Tibial nerve (tissue), 4 donors: Measurements from ENCODE around the gene TMOD3. TPM values are rescaled to one million over a fixed set of nuclear protein-coding genes. Genes with fewer than 3 reads are reported as not detected.

Experiments
- DNase-seq, 2 donors: peaks; one replicate each; pipeline ENCODE4 v3.0.0-alpha.2; 2019; ENCODE audit warnings: low spot score in 2 of 2
- H3K27ac ChIP-seq, 4 donors: fragments of 200-600 bp; sonication (generic) in 3 of 4; one replicate each; pipeline ENCODE4 v1.5.1; 2017 to 2019; ENCODE audit warnings: mild to moderate bottlenecking in 1 of 4
- H3K27me3 ChIP-seq, 2 donors: fragments of 200-600 bp; sonication (generic) in 1 of 2; one replicate each; pipeline versions ENCODE4 v1.5.1 to v1.6.0; 2017 to 2019
- H3K36me3 ChIP-seq, 3 donors: fragments of 200-600 bp; sonication (generic); one replicate each; pipeline ENCODE4 v1.5.1; 2018 to 2019
- H3K4me1 ChIP-seq, 4 donors: fragments of 200-600 bp; sonication (generic) in 3 of 4; one replicate each; pipeline ENCODE4 v1.5.1; 2017 to 2019
- H3K4me3 ChIP-seq, 4 donors: fragments of 200-600 bp; sonication (generic) in 3 of 4; one replicate each; pipeline ENCODE4 v1.5.1; 2017 to 2019; ENCODE audit warnings: mild to moderate bottlenecking in 1 of 4, moderate library complexity in 1 of 4
- H3K9me3 ChIP-seq, 4 donors: fragments of 200-600 bp; sonication (generic) in 3 of 4; one replicate each; pipeline ENCODE4 v1.5.1; 2017 to 2019
- CTCF ChIP-seq, 5 experiments: fragments of 200-600 bp in 3 of 5; fragments of 450-650 bp in 2 of 5; sonication (generic) in 3 of 5; IDR thresholded peaks; one replicate each; pipeline ENCODE4 v1.5.1; 2016 to 2019; ENCODE audit warnings: antibody characterized with exemption in 5 of 5, mild to moderate bottlenecking in 3 of 5, moderate library complexity in 2 of 5
- EP300 ChIP-seq, 2 donors: sonication (generic); formaldehyde crosslinking; IDR thresholded peaks; one replicate each; pipeline ENCODE4 v1.6.1; 2017; ENCODE audit warnings: antibody characterized with exemption in 2 of 2, mild to moderate bottlenecking in 1 of 2
- POLR2A ChIP-seq, 2 donors: fragments of 450-650 bp; IDR thresholded peaks; one replicate each; pipeline ENCODE4 v1.6.1; 2017; ENCODE audit warnings: antibody characterized with exemption in 2 of 2, mild to moderate bottlenecking in 2 of 2, moderate library complexity in 2 of 2
- WGBS, 2 donors: methylation state at CpG; one replicate each; pipeline ENCODE4 v1.1.5; 2018; 5-methylcytosine and 5-hydroxymethylcytosine counted together
- total RNA-seq, 4 donors: library from RNA; depleted of rRNA; stranded (reverse); fragments of >200 nt; gene quantifications; one replicate each; pipeline ENCODE4 v1.1.0, GENCODE V29; 2016

Gene TMOD3
- total RNA-seq, 4 donors from 2014 or later: 23.7 to 46.8 (median 29.5) TPM

DNA sequence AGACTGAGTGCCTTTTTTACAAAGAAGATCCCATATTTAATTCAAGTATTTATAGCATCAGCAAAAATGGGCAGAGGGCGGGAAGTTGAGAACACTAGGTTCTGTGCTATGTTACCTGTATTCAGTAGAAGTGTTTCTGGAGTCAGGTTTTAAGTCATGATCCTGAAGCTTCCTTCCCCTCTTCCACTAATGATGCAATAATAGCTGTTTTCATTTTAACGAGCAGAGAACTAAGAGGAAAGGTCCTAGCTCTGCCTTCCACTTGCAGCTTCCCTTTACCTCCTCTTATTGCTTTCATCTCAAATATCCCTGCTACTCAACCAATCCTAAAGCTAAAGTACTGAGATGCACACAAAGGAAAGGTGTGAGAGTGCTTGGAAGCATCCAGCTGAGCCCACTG is 16.9 kb upstream of the TMOD3 start:
- TF ChIP-seq POLR2A (IDR thresholded peaks at IDR 0.05) (no peak), CTCF (IDR thresholded peaks at IDR 0.05) (no peak), EP300 (IDR thresholded peaks at IDR 0.05) (no peak)
- Histone ChIP-seq H3K4me3 (no peak overlapping the region), H3K36me3 (peaks cover 0 to 81% (median 6%) of the 10 kb centered on the region in 3 donors), H3K4me1 (no peaks in the 10 kb centered on the region), H3K27ac (no peak overlapping the region), H3K9me3 (no peaks in the 10 kb centered on the region), H3K27me3 (no peaks in the 10 kb centered on the region)
- 79 to 82% methylated on average over 2 of the region's 2 CpGs for WGBS, 2 donors
- DNase-seq: no peak

GRCh38 chr15:51814606-51815005 is 14.8 kb upstream of the TMOD3 start:
- 89 to 93% methylated on average over 3 of the region's 3 CpGs for WGBS, 2 donors
- Histone ChIP-seq H3K4me3 (no peak overlapping the region), H3K36me3 (peaks cover 0 to 86% (median 6%) of the 10 kb centered on the region in 3 donors), H3K27me3 (no peaks in the 10 kb centered on the region), H3K27ac (no peak overlapping the region), H3K9me3 (peaks cover 0 to 1% (median 0%) of the 10 kb centered on the region in 4 donors), H3K4me1 (no peaks in the 10 kb centered on the region)
- TF ChIP-seq CTCF (IDR thresholded peaks at IDR 0.05): no peak
- TF ChIP-seq POLR2A (IDR thresholded peaks at IDR 0.05): no peak
- no peak for TF ChIP-seq EP300 (IDR thresholded peaks at IDR 0.05)
- DNase-seq: no peak

GRCh38 chr15:51816611-51817010 is 12.8 kb upstream of the TMOD3 start:
- TF ChIP-seq EP300 (IDR thresholded peaks at IDR 0.05): no peak
- Histone ChIP-seq H3K4me1 (no peaks in the 10 kb centered on the region), H3K4me3 (no peak overlapping the region), H3K27me3 (no peaks in the 10 kb centered on the region), H3K9me3 (peaks cover 0 to 13% (median 4%) of the 10 kb centered on the region in 4 donors), H3K27ac (no peak overlapping the region), H3K36me3 (peaks cover 0 to 68% (median 6%) of the 10 kb centered on the region in 3 donors)
- no peak for DNase-seq

DNA sequence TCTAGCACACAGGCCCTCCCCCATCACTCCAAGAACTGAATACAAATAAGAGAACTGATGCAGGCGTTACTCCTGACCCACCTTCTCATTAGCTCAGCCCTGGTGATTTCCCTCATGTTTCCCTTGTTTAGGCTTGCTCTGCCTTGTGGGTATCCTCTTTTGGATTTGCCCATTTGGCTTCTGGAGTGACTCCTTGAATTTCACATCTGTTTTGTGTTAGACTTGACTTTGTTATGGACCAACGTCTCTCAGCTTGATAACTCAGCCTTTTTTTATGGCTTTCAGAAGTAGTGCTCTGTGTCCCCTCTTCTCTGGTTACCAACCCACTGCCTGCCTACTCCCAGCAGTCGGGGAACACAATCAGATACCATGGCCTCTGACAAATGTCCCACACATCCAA is 11.3 kb upstream of the TMOD3 start:
- no peak for TF ChIP-seq CTCF (IDR thresholded peaks at IDR 0.05)
- no peaks in the 10 kb centered on the region for H3K4me1 ChIP-seq
- no peak overlapping the region for H3K4me3 ChIP-seq
- H3K27ac ChIP-seq: no peak overlapping the region
- H3K27me3 ChIP-seq: no peaks in the 10 kb centered on the region
- H3K9me3 ChIP-seq: peaks cover 0 to 14% (median 4%) of the 10 kb centered on the region in 4 donors
- no peak for DNase-seq
- WGBS, 2 donors: 67 to 79% methylated on average over 3 of the region's 3 CpGs
- H3K36me3 ChIP-seq: peaks cover 0 to 54% (median 6%) of the 10 kb centered on the region in 3 donors

DNA sequence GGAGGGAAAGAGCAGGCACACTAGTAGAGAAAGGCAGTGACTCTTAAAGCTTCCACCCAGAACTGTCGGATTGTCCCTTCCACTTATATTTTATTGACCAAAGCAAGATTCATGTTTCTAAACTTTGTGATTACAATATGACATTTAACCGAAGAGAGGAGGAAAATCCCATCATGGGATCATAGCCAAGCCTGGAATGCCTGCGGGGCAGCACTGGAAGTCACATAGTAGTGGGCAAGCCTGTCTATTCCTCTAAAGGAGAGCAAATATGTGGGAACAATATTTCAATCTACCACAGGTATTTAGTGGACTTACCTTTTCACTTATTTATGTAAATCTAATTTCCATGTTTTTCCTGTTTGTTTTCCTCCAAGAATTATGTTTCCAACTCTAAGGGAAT is 3.8 kb upstream of the TMOD3 start:
- no peak for TF ChIP-seq CTCF (IDR thresholded peaks at IDR 0.05)
- TF ChIP-seq EP300 (IDR thresholded peaks at IDR 0.05): no peak
- no peak for TF ChIP-seq POLR2A (IDR thresholded peaks at IDR 0.05)
- no peak for DNase-seq
- Histone ChIP-seq H3K9me3 (peaks cover 0 to 10% (median 3%) of the 10 kb centered on the region in 4 donors), H3K4me1 (peaks cover 0 to 7% (median 1%) of the 10 kb centered on the region in 4 donors), H3K36me3 (no peaks in the 10 kb centered on the region), H3K4me3 (no peak overlapping the region), H3K27me3 (no peaks in the 10 kb centered on the region), H3K27ac (no peak overlapping the region)
- WGBS, 2 donors: 54 to 56% methylated on average over 3 of the region's 3 CpGs
